Measurements from ENCODE around the gene CT55.
"Not testable (repeated sequence)": the region's sequence is repeated elsewhere in the genome, so short reads cannot be mapped to it uniquely, and the experiment has no call there.

GRCh38 chrX:135120056-135120576 lies 51.1 kb downstream of the CT55 start, which contains the start of gene ETDB:
- not testable (repeated sequence) for TF ChIP-seq CTCF (IDR thresholded peaks at IDR 0.05; ENCODE audit: poor library complexity); EZH2 (IDR thresholded peaks at IDR 0.05; ENCODE audit: borderline replicate concordance); EZH2phosphoT487 (IDR thresholded peaks at IDR 0.05; ENCODE audit: low read depth, severe bottlenecking, unreplicated experiment)

Measured in hepatocyte (in vitro differentiated cells).